Measurements from ENCODE around the gene EFL1.

Gene EFL1

GRCh38 chr15:82128401-82129148, 134.0 kb downstream of the EFL1 start:
- Mint-ChIP-seq H3K4me3 (no peak overlapping the region), H3K36me3 (ENCODE audit: low read depth) (peaks cover 8% of the 10 kb centered on the region), H3K4me1 (peaks cover 19% of the 10 kb centered on the region), H3K27me3 (ENCODE audit: low read depth) (peaks cover 4% of the 10 kb centered on the region), H3K9me3 (no peaks in the 10 kb centered on the region), H3K27ac (peak overlapping the region in 2 of 3 experiments; percentile 46 to 91)
- TF ChIP-seq, protein P1, sequence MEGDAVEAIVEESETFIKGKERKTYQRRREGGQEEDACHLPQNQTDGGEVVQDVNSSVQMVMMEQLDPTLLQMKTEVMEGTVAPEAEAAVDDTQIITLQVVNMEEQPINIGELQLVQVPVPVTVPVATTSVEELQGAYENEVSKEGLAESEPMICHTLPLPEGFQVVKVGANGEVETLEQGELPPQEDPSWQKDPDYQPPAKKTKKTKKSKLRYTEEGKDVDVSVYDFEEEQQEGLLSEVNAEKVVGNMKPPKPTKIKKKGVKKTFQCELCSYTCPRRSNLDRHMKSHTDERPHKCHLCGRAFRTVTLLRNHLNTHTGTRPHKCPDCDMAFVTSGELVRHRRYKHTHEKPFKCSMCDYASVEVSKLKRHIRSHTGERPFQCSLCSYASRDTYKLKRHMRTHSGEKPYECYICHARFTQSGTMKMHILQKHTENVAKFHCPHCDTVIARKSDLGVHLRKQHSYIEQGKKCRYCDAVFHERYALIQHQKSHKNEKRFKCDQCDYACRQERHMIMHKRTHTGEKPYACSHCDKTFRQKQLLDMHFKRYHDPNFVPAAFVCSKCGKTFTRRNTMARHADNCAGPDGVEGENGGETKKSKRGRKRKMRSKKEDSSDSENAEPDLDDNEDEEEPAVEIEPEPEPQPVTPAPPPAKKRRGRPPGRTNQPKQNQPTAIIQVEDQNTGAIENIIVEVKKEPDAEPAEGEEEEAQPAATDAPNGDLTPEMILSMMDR (IDR thresholded peaks at IDR 0.05; ENCODE audit: unreplicated experiment in 3 of 3): no peak

DNA sequence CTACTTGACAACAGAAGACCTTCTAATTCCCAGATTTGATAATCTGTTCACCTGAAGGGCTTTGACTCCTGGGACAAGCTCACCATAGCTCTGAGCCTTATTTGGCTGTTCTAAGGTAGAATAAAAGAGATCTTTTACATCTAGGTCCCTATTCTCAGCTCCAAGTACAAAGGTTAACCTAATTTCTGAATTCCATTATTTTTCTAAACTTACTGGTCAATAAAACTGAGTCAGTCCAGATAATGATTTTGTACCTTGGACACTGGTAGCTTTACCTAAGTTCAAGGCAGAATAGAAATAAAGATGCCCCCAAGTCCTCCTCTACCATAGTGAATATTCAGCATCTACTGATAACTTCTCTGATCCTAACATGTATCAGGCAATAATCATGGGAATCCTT, 135.0 kb downstream of the EFL1 start:
- H3K4me3 Mint-ChIP-seq: no peak overlapping the region
- TF ChIP-seq, protein P1 (IDR thresholded peaks at IDR 0.05; ENCODE audit: unreplicated experiment in 3 of 3): no peak
- no peak overlapping the region for H3K27ac Mint-ChIP-seq
- H3K4me1 Mint-ChIP-seq: peaks cover 27% of the 10 kb centered on the region
- peaks cover 10% of the 10 kb centered on the region for H3K36me3 Mint-ChIP-seq (ENCODE audit: low read depth)
- no peaks in the 10 kb centered on the region for H3K9me3 Mint-ChIP-seq
- peaks cover 4% of the 10 kb centered on the region for H3K27me3 Mint-ChIP-seq (ENCODE audit: low read depth)

DNA sequence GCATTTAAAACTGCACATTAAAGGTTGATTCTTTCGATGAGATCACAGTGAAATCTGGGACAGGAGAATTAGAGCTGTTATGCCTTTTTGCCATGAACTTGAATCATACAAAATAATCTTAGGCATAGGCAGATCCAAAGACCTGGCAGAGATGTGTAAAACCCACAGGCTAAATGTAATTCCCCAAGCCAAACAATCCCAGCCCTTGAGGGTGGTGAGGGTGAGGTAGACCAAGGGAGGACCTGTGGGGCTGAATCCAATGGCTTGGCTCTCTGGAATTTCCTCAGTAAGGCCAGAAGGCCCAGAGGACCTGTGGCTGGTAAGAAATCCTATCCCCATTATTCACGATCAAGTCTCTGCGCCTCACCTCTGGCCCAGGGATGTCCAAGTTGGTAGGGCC, 136.2 kb downstream of the EFL1 start:
- Mint-ChIP-seq H3K4me1 (peaks cover 29% of the 10 kb centered on the region), H3K27me3 (ENCODE audit: low read depth) (peaks cover 2% of the 10 kb centered on the region), H3K36me3 (ENCODE audit: low read depth) (peaks cover 7% of the 10 kb centered on the region), H3K4me3 (no peak overlapping the region), H3K27ac (no peak overlapping the region), H3K9me3 (no peaks in the 10 kb centered on the region)
- TF ChIP-seq, protein P1 (IDR thresholded peaks at IDR 0.05; ENCODE audit: unreplicated experiment in 3 of 3): no peak

- Mint-ChIP-seq H3K27me3 (ENCODE audit: low read depth) (peaks cover 3% of the 10 kb centered on the region), H3K4me1 (peaks cover 20% of the 10 kb centered on the region), H3K36me3 (ENCODE audit: low read depth) (peaks cover 7% of the 10 kb centered on the region), H3K9me3 (no peaks in the 10 kb centered on the region), H3K27ac (no peak overlapping the region), H3K4me3 (no peak overlapping the region)
- TF ChIP-seq, protein P1 (IDR thresholded peaks at IDR 0.05; ENCODE audit: unreplicated experiment in 3 of 3): no peak
These were observed 137.9 kb downstream of the EFL1 start for GRCh38 chr15:82124331-82125263.

DNA sequence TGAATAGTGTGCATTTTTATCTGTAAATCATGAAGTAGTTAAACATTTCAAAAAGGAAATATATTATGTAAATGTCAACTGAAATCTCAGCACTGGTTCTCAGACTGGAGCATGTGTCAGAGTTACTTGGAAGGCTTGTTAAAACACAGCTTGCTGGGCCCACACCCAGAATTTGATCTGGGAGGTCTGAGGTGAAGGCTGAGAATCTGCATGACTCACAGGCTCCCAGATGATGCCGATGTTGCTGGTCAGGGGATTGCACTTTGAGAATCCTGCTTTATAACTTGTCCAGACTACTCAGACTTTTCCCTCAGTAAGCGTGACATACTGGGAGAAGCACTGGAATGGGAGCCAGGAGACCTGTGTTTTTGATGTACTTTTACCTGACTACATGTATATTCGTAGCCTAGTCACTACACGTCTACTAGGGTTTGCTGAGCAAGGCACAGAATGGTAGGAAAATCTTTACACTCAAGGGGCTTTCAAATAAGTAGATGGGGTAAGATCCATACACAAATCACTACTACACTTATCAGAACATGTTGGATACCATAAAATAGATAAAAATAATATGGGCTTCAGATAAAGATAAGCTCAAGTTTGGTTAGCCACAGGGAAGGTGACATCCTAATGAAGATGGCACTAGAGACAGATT, 139.7 kb downstream of the EFL1 start:
- TF ChIP-seq, protein P1 (IDR thresholded peaks at IDR 0.05; ENCODE audit: unreplicated experiment in 3 of 3): no peak
- Mint-ChIP-seq H3K36me3 (ENCODE audit: low read depth) (peaks cover 7% of the 10 kb centered on the region), H3K27me3 (ENCODE audit: low read depth) (peaks cover 3% of the 10 kb centered on the region), H3K27ac (peak overlapping the region in 2 of 3 experiments; percentile 46 to 52), H3K4me1 (peaks cover 10% of the 10 kb centered on the region), H3K9me3 (no peaks in the 10 kb centered on the region), H3K4me3 (no peak overlapping the region)

Measured in nephron (organoid).